ENCODE data around the gene PLEKHA1.

Gene PLEKHA1

GRCh38 chr10:122379041-122379440 lies 4.5 kb downstream of the PLEKHA1 start:
- no peak for DNase-seq (ENCODE audit: low read depth, low spot score)
- H3K4me3 ChIP-seq (ENCODE audit: insufficient read length, low read depth) = no peak overlapping the region
- peaks cover 2% of the 10 kb centered on the region for H3K27me3 ChIP-seq (ENCODE audit: insufficient read depth, insufficient read length)
- no peaks in the 10 kb centered on the region for H3K9me3 ChIP-seq (ENCODE audit: insufficient read depth, low read length)
- no peaks in the 10 kb centered on the region for H3K4me1 ChIP-seq (ENCODE audit: insufficient read depth, insufficient read length)
- H3K9ac ChIP-seq (ENCODE audit: insufficient read length, low read depth) = no peak overlapping the region
- no peak for TF ChIP-seq YY1 (IDR thresholded peaks at IDR 0.05; ENCODE audit: insufficient read depth, insufficient read length)
- TF ChIP-seq ZNF274 (IDR thresholded peaks at IDR 0.05; ENCODE audit: low read depth, low read length) = no peak
- H3K36me3 ChIP-seq (ENCODE audit: insufficient read depth, insufficient read length, low read length) = peaks cover 7% of the 10 kb centered on the region

GRCh38 chr10:122379537-122379936 lies 5.0 kb downstream of the PLEKHA1 start:
- H3K9ac ChIP-seq (ENCODE audit: insufficient read length, low read depth) = no peak overlapping the region
- no peaks in the 10 kb centered on the region for H3K27me3 ChIP-seq (ENCODE audit: insufficient read depth, insufficient read length)
- DNase-seq (ENCODE audit: low read depth, low spot score) = no peak
- TF ChIP-seq ZNF274 (IDR thresholded peaks at IDR 0.05; ENCODE audit: low read depth, low read length) = no peak
- no peak for TF ChIP-seq SUZ12 (IDR thresholded peaks at IDR 0.05; ENCODE audit: extremely low read depth, insufficient read depth, insufficient read length)
- no peak for TF ChIP-seq YY1 (IDR thresholded peaks at IDR 0.05; ENCODE audit: insufficient read depth, insufficient read length)
- H3K4me3 ChIP-seq (ENCODE audit: insufficient read length, low read depth) = no peak overlapping the region
- no peaks in the 10 kb centered on the region for H3K4me1 ChIP-seq (ENCODE audit: insufficient read depth, insufficient read length)
- no peaks in the 10 kb centered on the region for H3K9me3 ChIP-seq (ENCODE audit: insufficient read depth, low read length)
- peaks cover 7% of the 10 kb centered on the region for H3K36me3 ChIP-seq (ENCODE audit: insufficient read depth, insufficient read length, low read length)

GRCh38 chr10:122380703-122381102 lies 6.2 kb downstream of the PLEKHA1 start:
- no peak for TF ChIP-seq SUZ12 (IDR thresholded peaks at IDR 0.05; ENCODE audit: extremely low read depth, insufficient read depth, insufficient read length)
- no peak for TF ChIP-seq ZNF274 (IDR thresholded peaks at IDR 0.05; ENCODE audit: low read depth, low read length)
- TF ChIP-seq YY1 (IDR thresholded peaks at IDR 0.05; ENCODE audit: insufficient read depth, insufficient read length) = no peak
- no peak for DNase-seq (ENCODE audit: low read depth, low spot score)
- Histone ChIP-seq H3K27me3 (ENCODE audit: insufficient read depth, insufficient read length) (no peaks in the 10 kb centered on the region), H3K36me3 (ENCODE audit: insufficient read depth, insufficient read length, low read length) (peaks cover 7% of the 10 kb centered on the region), H3K4me1 (ENCODE audit: insufficient read depth, insufficient read length) (no peaks in the 10 kb centered on the region), H3K9ac (ENCODE audit: insufficient read length, low read depth) (no peak overlapping the region), H3K9me3 (ENCODE audit: insufficient read depth, low read length) (no peaks in the 10 kb centered on the region), H3K4me3 (ENCODE audit: insufficient read length, low read depth) (no peak overlapping the region)

- H3K4me1 ChIP-seq (ENCODE audit: insufficient read depth, insufficient read length) = no peaks in the 10 kb centered on the region
- no peak for DNase-seq (ENCODE audit: low read depth, low spot score)
- H3K9ac ChIP-seq (ENCODE audit: insufficient read length, low read depth) = no peak overlapping the region
- H3K4me3 ChIP-seq (ENCODE audit: insufficient read length, low read depth) = no peak overlapping the region
- peaks cover 7% of the 10 kb centered on the region for H3K36me3 ChIP-seq (ENCODE audit: insufficient read depth, insufficient read length, low read length)
- TF ChIP-seq YY1 (IDR thresholded peaks at IDR 0.05; ENCODE audit: insufficient read depth, insufficient read length) = no peak
- no peak for TF ChIP-seq SUZ12 (IDR thresholded peaks at IDR 0.05; ENCODE audit: extremely low read depth, insufficient read depth, insufficient read length)
- TF ChIP-seq ZNF274 (IDR thresholded peaks at IDR 0.05; ENCODE audit: low read depth, low read length) = no peak
- no peaks in the 10 kb centered on the region for H3K9me3 ChIP-seq (ENCODE audit: insufficient read depth, low read length)
- H3K27me3 ChIP-seq (ENCODE audit: insufficient read depth, insufficient read length) = no peaks in the 10 kb centered on the region
Observed at GRCh38 chr10:122381680-122382079, 7.2 kb downstream of the PLEKHA1 start.

- Histone ChIP-seq H3K36me3 (ENCODE audit: insufficient read depth, insufficient read length, low read length) (no peaks in the 10 kb centered on the region), H3K9ac (ENCODE audit: insufficient read length, low read depth) (no peak overlapping the region), H3K27me3 (ENCODE audit: insufficient read depth, insufficient read length) (no peaks in the 10 kb centered on the region), H3K4me1 (ENCODE audit: insufficient read depth, insufficient read length) (no peaks in the 10 kb centered on the region), H3K4me3 (ENCODE audit: insufficient read length, low read depth) (no peak overlapping the region), H3K9me3 (ENCODE audit: insufficient read depth, low read length) (0 out of 2 replicates have a peak, but pooled peaks cover 4% of the 10 kb centered on the region)
- TF ChIP-seq ZNF274 (IDR thresholded peaks at IDR 0.05; ENCODE audit: low read depth, low read length) = no peak
- no peak for TF ChIP-seq SUZ12 (IDR thresholded peaks at IDR 0.05; ENCODE audit: extremely low read depth, insufficient read depth, insufficient read length)
- TF ChIP-seq YY1 (IDR thresholded peaks at IDR 0.05; ENCODE audit: insufficient read depth, insufficient read length) = no peak
- DNase-seq (ENCODE audit: low read depth, low spot score) = no peak
Observed at GRCh38 chr10:122386514-122386913, 12.0 kb downstream of the PLEKHA1 start.

GRCh38 chr10:122387572-122387971 lies 13.1 kb downstream of the PLEKHA1 start:
- DNase-seq (ENCODE audit: low read depth, low spot score) = no peak
- TF ChIP-seq SUZ12 (IDR thresholded peaks at IDR 0.05; ENCODE audit: extremely low read depth, insufficient read depth, insufficient read length) = no peak
- no peak for TF ChIP-seq ZNF274 (IDR thresholded peaks at IDR 0.05; ENCODE audit: low read depth, low read length)
- no peak for TF ChIP-seq YY1 (IDR thresholded peaks at IDR 0.05; ENCODE audit: insufficient read depth, insufficient read length)
- no peak overlapping the region for H3K4me3 ChIP-seq (ENCODE audit: insufficient read length, low read depth)
- no peak overlapping the region for H3K9ac ChIP-seq (ENCODE audit: insufficient read length, low read depth)
- no peaks in the 10 kb centered on the region for H3K36me3 ChIP-seq (ENCODE audit: insufficient read depth, insufficient read length, low read length)
- 0 out of 2 replicates have a peak, but pooled peaks cover 4% of the 10 kb centered on the region for H3K9me3 ChIP-seq (ENCODE audit: insufficient read depth, low read length)
- H3K27me3 ChIP-seq (ENCODE audit: insufficient read depth, insufficient read length) = no peaks in the 10 kb centered on the region
- H3K4me1 ChIP-seq (ENCODE audit: insufficient read depth, insufficient read length) = no peaks in the 10 kb centered on the region

- Histone ChIP-seq H3K27me3 (ENCODE audit: insufficient read depth, insufficient read length) (no peaks in the 10 kb centered on the region), H3K4me3 (ENCODE audit: insufficient read length, low read depth) (no peak overlapping the region), H3K4me1 (ENCODE audit: insufficient read depth, insufficient read length) (no peaks in the 10 kb centered on the region), H3K36me3 (ENCODE audit: insufficient read depth, insufficient read length, low read length) (no peaks in the 10 kb centered on the region), H3K9ac (ENCODE audit: insufficient read length, low read depth) (no peak overlapping the region), H3K9me3 (ENCODE audit: insufficient read depth, low read length) (0 out of 2 replicates have a peak, but pooled peaks cover 4% of the 10 kb centered on the region)
- DNase-seq (ENCODE audit: low read depth, low spot score) = no peak
- TF ChIP-seq ZNF274 (IDR thresholded peaks at IDR 0.05; ENCODE audit: low read depth, low read length) = no peak
- no peak for TF ChIP-seq YY1 (IDR thresholded peaks at IDR 0.05; ENCODE audit: insufficient read depth, insufficient read length)
- TF ChIP-seq SUZ12 (IDR thresholded peaks at IDR 0.05; ENCODE audit: extremely low read depth, insufficient read depth, insufficient read length) = no peak
Observed at GRCh38 chr10:122388287-122388997, 13.9 kb downstream of the PLEKHA1 start.

Data from NT2/D1 (cell line).